Measurements from ENCODE around the gene CDH23. TPM values are rescaled to one million over a fixed set of nuclear protein-coding genes. Genes with fewer than 3 reads are reported as not detected.
A peak's percentile ranks its signal among the peaks of the same experiment; 100 is the strongest.

Gene CDH23
- total RNA-seq, 1 donor from 2014 or later, result 9.4 TPM

DNA sequence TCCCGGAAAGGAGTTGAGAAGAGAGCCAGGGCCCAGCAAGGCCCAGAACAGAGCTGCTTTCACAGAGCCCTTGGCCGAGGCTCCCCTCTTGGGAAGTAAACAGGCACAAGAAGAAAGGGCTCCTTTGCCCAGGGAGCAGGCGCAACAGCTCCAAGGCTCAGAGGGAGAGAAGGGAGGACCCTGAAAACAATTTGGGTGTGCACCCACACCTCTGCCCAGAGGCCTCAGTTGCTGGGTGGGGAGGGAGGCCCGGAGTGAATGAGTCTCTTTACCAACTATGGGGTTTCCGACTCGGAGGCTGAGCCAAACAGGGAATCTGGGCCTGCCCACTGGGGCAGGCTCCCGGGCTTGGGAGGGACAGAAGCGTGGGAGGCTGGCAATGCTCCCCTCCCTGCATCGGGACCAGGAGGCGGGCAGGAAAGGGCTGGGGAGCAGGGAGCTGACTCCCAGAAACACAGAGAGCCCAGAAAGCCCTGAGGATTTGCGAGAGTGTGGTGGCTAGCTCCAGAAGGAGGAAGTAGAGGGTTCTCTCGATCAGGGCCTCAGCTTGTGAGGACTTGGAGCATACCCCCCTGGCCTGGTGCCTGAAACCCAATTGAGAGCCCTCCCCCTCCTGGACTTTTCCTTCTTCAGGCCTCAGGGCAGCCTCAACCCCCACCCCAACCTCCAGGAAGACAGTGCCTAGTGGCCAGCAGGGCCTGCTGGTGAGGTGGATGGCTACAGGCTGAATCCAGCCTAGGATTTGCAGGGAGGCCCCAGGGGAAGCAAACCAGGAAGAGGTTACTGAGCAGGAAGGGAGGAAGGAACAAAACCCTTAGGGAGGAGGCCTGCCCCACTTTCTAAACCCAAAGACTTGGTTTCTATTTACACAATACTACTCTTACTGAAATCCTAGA is 316.7 kb downstream of the CDH23 start:
- H3K27ac Mint-ChIP-seq, result peak overlapping the region; percentile 43
- H3K4me1 Mint-ChIP-seq (ENCODE audit: unreplicated experiment), result peaks cover 19% of the 10 kb centered on the region
- DNase-seq (ENCODE audit: extremely low spot score, unreplicated experiment), result no peak
- H3K9me3 Mint-ChIP-seq, result no peaks in the 10 kb centered on the region
- H3K4me3 Mint-ChIP-seq, result no peak overlapping the region
- TF ChIP-seq, protein P1, sequence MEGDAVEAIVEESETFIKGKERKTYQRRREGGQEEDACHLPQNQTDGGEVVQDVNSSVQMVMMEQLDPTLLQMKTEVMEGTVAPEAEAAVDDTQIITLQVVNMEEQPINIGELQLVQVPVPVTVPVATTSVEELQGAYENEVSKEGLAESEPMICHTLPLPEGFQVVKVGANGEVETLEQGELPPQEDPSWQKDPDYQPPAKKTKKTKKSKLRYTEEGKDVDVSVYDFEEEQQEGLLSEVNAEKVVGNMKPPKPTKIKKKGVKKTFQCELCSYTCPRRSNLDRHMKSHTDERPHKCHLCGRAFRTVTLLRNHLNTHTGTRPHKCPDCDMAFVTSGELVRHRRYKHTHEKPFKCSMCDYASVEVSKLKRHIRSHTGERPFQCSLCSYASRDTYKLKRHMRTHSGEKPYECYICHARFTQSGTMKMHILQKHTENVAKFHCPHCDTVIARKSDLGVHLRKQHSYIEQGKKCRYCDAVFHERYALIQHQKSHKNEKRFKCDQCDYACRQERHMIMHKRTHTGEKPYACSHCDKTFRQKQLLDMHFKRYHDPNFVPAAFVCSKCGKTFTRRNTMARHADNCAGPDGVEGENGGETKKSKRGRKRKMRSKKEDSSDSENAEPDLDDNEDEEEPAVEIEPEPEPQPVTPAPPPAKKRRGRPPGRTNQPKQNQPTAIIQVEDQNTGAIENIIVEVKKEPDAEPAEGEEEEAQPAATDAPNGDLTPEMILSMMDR (conservative IDR thresholded peaks at IDR 0.05), result no peak
- no peaks in the 10 kb centered on the region for H3K36me3 Mint-ChIP-seq
- no peaks in the 10 kb centered on the region for H3K27me3 Mint-ChIP-seq

DNA sequence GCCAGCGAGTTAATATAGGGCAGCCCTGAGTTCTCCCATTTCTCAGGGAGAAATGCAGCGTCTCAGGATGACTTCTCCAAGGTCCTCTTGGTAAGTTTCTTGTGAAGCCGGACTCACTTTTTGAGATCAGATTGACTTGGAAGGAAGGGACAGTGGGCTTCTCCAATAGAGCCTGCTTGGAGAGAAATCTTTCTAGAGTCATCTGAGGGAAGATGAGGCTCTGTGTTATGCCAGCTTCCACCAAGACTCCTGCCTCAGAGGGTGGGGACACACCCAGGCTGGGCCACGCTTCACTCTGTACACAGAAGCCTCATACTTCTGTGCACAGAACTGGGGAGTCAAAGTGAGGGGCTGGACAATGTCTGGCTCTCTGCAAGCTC is 317.3 kb downstream of the CDH23 start:
- Mint-ChIP-seq H3K36me3 (no peaks in the 10 kb centered on the region), H3K4me3 (no peak overlapping the region), H3K27me3 (no peaks in the 10 kb centered on the region), H3K9me3 (no peaks in the 10 kb centered on the region), H3K4me1 (ENCODE audit: unreplicated experiment) (peaks cover 19% of the 10 kb centered on the region), H3K27ac (peak overlapping the region; percentile 43)
- no peak for DNase-seq (ENCODE audit: extremely low spot score, unreplicated experiment)
- TF ChIP-seq, protein P1 (conservative IDR thresholded peaks at IDR 0.05), result no peak

DNA sequence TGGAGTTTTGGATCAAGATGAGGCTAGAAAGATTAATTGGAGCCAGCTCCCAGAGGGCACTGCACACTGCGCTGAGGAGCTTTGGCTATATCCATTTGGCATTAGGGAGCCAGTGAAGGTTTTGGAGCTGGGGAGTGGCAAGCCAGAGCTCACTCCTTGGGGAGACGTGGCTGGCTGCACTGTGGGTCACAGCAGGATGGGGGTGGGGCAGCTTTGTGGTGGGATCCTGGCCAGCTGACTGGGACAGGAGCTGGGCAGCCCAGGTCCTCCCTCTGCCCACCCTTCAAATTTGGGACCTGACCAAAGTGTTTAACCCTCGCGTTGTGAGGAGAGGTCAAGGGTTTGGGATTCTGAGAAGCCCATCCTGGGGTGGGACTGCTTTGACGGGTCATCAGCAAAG is 317.9 kb downstream of the CDH23 start:
- Mint-ChIP-seq H3K4me3 (no peak overlapping the region), H3K36me3 (no peaks in the 10 kb centered on the region), H3K9me3 (no peaks in the 10 kb centered on the region), H3K27me3 (no peaks in the 10 kb centered on the region), H3K4me1 (ENCODE audit: unreplicated experiment) (peaks cover 19% of the 10 kb centered on the region), H3K27ac (no peak overlapping the region)
- TF ChIP-seq, protein P1 (conservative IDR thresholded peaks at IDR 0.05), result no peak
- DNase-seq (ENCODE audit: extremely low spot score, unreplicated experiment), result no peak

DNA sequence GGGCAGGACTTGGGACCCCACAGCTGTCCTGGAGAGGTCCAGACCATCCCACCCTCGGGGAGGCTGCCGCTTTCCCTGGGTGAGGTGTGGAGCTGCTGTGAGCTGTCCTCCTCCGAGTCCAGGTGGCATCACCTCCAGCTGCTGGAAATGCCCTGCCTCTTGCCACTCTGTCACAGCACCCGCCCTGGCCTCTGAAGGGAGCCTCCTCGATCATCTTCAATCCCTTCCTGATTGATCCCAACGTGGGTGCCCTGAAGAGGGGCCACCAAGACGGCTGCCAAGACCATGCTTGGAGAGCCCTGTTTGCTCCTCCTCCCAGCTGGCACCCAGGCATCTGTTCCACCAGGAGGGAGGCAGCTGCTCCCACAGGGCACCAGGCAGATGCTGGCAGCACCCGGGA is 318.3 kb downstream of the CDH23 start:
- H3K27me3 Mint-ChIP-seq, result no peaks in the 10 kb centered on the region
- peaks cover 19% of the 10 kb centered on the region for H3K4me1 Mint-ChIP-seq (ENCODE audit: unreplicated experiment)
- H3K9me3 Mint-ChIP-seq, result no peaks in the 10 kb centered on the region
- H3K4me3 Mint-ChIP-seq, result no peak overlapping the region
- TF ChIP-seq, protein P1 (conservative IDR thresholded peaks at IDR 0.05), result no peak
- no peak for DNase-seq (ENCODE audit: extremely low spot score, unreplicated experiment)
- no peak overlapping the region for H3K27ac Mint-ChIP-seq
- H3K36me3 Mint-ChIP-seq, result no peaks in the 10 kb centered on the region

DNA sequence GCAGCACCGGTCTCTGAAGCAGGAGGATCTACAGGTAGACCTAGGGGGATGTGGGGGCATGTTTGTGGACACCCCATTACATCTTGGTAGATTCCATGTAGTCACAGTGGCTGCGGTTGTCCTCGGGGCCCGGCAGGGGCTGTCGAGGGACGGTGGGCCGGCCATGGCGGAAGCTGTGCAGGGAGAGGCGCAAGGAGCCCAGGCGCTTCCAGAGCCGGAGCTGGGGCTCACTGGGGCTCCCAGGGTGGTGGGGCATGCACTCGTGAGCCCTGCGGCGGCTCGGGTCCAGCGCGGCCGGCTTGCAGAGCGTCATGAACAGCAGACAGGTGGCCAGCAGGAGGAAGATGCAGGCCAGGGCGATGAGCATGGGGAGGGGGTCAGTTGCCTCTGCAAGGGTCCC is 319.1 kb downstream of the CDH23 start:
- Mint-ChIP-seq H3K4me3 (no peak overlapping the region), H3K9me3 (no peaks in the 10 kb centered on the region), H3K27ac (no peak overlapping the region), H3K36me3 (no peaks in the 10 kb centered on the region), H3K27me3 (no peaks in the 10 kb centered on the region), H3K4me1 (ENCODE audit: unreplicated experiment) (peaks cover 19% of the 10 kb centered on the region)
- no peak for DNase-seq (ENCODE audit: extremely low spot score, unreplicated experiment)
- TF ChIP-seq, protein P1 (conservative IDR thresholded peaks at IDR 0.05), result no peak
